Dermis lymphatic vessel endothelial cell (primary cell): ENCODE results near the gene JRKL. TPM values are rescaled to one million over a fixed set of nuclear protein-coding genes. Genes with fewer than 3 reads are reported as not detected.

ENCODE experiments used
- total RNA-seq: library from RNA; depleted of rRNA; stranded (reverse); fragments of >200 nt; gene quantifications from 2 replicates; pipeline ENCODE4 v1.2.1, GENCODE V29; 2014

Gene JRKL
- total RNA-seq = 4.8 and 5.6 TPM in 2 replicates

DNA sequence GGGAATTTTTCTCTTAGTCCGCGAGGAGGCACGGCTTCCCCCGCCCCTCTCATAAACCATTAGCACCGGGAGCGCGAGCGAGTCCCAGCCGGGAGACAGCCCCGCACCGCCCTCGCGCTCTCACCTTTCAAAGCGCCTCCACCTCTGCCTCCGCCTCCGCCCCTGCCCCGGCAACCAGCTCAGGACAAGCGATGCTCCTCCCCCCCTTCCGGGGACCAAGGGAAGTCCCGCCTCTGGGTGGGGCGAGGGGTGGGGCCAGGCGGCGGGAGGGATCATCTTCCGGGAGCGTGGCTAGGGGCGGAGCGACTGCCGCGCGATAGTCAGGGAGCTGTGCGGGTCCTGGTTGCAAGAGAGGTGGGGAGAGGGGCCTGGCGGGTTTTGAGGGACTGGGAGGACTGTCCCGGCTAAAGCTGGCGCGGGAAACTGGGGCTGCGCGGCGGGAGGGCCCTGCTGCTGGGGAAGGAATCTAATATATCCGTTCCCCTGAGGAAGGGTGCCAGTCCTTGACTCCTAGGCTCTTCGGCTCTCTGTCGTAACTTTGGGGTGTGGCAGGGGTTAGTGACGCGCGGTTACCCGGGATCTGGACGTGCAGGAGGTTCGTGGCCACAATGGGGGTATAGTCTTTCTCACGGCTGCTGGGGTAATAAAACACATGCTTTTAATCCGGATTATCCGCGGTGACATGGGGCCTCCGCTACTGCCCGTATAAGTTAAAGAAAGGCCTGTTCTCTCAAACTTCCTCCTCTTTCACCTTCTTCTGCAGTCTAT, at the start of gene JRKL, which contains the start of gene CCDC82:
Gene JRKL (plus strand): TSS at position 294 of the 768 bp plus-strand sequence. CDS start 637 bp downstream, outside the sequence.
Gene CCDC82 (minus strand): TSS at position 193 of the 768 bp plus-strand sequence. CDS start 5,165 bp downstream, outside the sequence.

DNA sequence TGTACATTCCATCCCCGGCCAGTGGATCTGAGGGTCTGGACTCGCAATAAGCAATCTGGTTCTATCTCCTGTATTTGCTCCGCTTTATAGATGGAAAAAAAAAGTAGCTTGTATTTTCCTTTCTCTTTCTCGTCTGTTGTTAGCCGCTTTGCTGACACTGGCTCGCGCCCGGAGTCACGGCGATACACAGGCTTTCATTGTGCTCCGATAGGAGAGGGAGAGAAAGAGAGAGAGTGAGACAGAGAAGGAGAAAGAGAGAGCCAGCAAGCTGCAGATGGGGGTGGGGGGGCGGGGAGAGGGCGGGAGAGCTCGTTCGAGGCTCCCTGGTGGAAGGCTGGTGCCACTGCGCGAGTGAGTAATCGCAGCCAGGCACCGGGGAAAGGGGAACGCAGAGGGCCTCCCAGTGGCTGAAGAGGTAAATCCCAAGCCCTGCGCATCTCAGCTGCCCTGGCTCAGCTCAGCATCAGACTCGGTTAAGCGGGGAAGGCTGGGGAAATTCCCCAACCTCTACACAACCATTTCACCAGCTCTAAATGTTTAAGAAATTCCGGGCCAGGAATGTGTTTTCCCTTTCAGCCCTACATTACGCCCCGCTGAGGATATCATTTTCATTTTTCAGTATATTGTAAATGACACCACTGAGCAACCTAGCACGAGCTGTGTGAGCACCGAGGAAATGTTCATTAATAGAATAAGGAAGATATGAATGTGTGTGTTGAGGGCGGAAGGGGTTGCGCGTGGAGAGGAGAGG, 46.7 kb upstream of the JRKL start, which contains the start of gene MAML2:
Gene MAML2 (minus strand): TSS at position 235 of the 751 bp plus-strand sequence. CDS start 1,300 bp downstream, outside the sequence.

Other genes with a start within 250 kb of the JRKL start
- 7.2 and 10.1 TPM in 2 replicates for gene MAML2, start 46.8 kb upstream of the JRKL start, total RNA-seq
- 16.0 and 17.4 TPM in 2 replicates for gene CCDC82, start 101 bp upstream of the JRKL start, total RNA-seq